Measurements from ENCODE around the gene TNNT1.

DNA sequence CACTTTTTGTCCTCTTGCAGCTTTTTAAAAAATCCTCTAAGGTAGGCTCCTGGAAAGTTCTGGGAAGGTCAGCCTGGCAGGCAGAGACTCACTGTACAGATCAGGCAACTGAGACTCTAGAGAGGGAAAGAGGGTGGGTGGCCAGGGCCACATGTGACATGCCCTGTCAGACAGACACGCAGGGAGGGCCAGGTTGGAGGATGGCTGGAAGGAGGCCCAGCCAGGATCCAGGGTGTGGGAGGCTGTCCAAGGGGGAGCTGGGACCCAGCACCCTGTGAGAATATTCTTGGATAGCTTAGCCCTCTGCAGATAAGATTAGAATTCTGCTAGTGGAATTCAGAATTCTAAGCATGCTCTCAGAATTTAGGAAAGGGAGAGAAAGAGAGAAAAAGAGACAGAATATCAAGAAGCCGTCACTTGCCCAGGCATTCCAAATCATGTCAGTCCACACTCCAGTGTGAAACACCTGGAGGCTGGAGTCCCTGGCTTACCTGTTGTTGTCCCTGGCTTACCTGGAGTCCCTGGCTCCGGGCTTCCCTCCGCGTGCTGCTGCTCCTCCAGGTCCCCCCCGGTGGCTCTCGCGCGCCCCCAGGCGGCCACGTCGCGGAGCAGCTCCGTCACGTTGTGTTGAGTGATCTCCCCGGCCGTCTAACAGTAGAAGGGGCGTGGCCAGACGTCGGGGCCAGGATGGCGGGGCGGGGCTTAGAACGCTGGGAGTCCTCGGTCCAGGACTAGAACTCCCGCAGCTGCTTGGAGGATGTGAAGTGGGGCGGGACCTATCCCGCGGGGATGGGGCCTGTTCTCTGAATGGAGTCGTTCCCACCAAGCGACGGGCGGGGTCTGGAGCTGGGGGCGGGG, 11.4 kb upstream of the TNNT1 start:
- TF ChIP-seq POLR2A (IDR thresholded peaks at IDR 0.05; ENCODE audit: extremely low read depth, insufficient read length): no peak
- TF ChIP-seq, protein P1, sequence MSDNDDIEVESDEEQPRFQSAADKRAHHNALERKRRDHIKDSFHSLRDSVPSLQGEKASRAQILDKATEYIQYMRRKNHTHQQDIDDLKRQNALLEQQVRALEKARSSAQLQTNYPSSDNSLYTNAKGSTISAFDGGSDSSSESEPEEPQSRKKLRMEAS (IDR thresholded peaks at IDR 0.05; ENCODE audit: low read depth, low read length): peak; percentile 68
- TF ChIP-seq, protein P2, sequence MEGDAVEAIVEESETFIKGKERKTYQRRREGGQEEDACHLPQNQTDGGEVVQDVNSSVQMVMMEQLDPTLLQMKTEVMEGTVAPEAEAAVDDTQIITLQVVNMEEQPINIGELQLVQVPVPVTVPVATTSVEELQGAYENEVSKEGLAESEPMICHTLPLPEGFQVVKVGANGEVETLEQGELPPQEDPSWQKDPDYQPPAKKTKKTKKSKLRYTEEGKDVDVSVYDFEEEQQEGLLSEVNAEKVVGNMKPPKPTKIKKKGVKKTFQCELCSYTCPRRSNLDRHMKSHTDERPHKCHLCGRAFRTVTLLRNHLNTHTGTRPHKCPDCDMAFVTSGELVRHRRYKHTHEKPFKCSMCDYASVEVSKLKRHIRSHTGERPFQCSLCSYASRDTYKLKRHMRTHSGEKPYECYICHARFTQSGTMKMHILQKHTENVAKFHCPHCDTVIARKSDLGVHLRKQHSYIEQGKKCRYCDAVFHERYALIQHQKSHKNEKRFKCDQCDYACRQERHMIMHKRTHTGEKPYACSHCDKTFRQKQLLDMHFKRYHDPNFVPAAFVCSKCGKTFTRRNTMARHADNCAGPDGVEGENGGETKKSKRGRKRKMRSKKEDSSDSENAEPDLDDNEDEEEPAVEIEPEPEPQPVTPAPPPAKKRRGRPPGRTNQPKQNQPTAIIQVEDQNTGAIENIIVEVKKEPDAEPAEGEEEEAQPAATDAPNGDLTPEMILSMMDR (IDR thresholded peaks at IDR 0.05; ENCODE audit: low read depth, low read length): peak; percentile 57
- TF ChIP-seq MYC (IDR thresholded peaks at IDR 0.05; ENCODE audit: low read depth, low read length): peak; percentile 66

All from NB4 (cell line).